ENCODE data around the gene MYCBP2. TPM values are rescaled to one million over a fixed set of nuclear protein-coding genes. Genes with fewer than 3 reads are reported as not detected.

MYCBP2 gene
- total RNA-seq, 1 experiment from 2014 or later = 57.8 TPM

DNA sequence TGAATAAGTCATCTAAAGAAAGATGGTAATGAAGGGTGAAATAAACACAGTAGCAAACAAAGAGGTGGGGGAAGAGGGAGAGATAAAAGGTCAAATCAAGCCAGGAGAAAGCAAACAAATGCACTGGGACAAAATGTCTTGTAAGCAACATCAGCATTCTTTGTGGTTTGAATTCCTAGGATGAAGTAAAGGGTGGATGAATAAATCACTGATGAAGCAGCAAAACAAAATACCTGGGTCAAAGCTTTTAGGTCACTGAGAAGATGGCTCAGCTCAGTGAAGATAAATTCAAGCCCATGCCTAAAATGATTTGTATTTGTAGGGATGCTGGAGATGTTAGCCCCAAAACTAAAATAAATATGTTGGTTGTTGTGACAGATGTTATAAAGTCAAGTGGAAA is 213.4 kb downstream of the MYCBP2 start:
- intact Hi-C loops (cut with micrococcal nuclease; ENCODE audit: unreplicated experiment) = no loop called here
- Histone ChIP-seq H3K36me3 (ENCODE audit: insufficient read depth, low read length, poor library complexity, severe bottlenecking) (no peaks in the 10 kb centered on the region), H3K4me3 (ENCODE audit: low read depth, low read length, poor library complexity, severe bottlenecking) (no peak overlapping the region), H3K4me1 (ENCODE audit: insufficient read depth, low read length, poor library complexity, severe bottlenecking) (no peaks in the 10 kb centered on the region), H3K9me3 (ENCODE audit: low read depth, low read length, poor library complexity, severe bottlenecking) (peaks cover 4% of the 10 kb centered on the region), H3K27ac (ENCODE audit: low read depth, low read length, poor library complexity, severe bottlenecking) (no peak overlapping the region), H3K27me3 (replicated peaks; ENCODE audit: insufficient read depth, low read depth, low read length, poor library complexity) (no peaks in the 10 kb centered on the region)
- no peak for DNase-seq (ENCODE audit: low spot score)
- BruUV-seq (replicated peaks) = no TSS peak
- ChIA-PET POLR2A (ENCODE audit: low non-redundant PET) (no interaction called here), CTCF (no interaction called here)
- no peak for TF ChIP-seq CTCF (conservative IDR thresholded peaks at IDR 0.05; ENCODE audit: low read depth, low read length)
- no peak for TF ChIP-seq EZH2 (IDR thresholded peaks at IDR 0.05; ENCODE audit: borderline replicate concordance, low read depth, low read length, poor library complexity, severe bottlenecking)

DNA sequence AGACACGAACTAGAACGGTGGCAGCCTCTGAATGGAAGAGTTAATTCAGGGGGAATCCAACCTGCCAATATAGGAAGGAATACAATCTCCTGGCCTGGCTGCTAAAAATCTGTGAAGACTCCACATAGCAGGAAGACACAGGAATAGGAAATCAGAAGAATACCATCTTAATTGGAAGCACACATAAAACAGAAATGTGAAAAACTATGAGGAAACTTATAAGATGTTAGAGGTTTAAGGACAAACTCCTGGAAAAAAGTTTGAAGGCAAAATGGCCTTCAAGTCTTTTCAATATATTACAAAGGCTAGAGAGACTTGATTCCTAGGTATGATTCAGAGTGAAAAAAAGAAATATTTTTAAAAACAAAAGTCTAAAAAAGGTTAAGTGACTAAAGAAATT is 221.8 kb downstream of the MYCBP2 start:
- no peak for TF ChIP-seq CTCF (conservative IDR thresholded peaks at IDR 0.05; ENCODE audit: low read depth, low read length)
- no peak for TF ChIP-seq EZH2 (IDR thresholded peaks at IDR 0.05; ENCODE audit: borderline replicate concordance, low read depth, low read length, poor library complexity, severe bottlenecking)
- H3K4me1 ChIP-seq (ENCODE audit: insufficient read depth, low read length, poor library complexity, severe bottlenecking) = no peaks in the 10 kb centered on the region
- intact Hi-C loops (cut with micrococcal nuclease; ENCODE audit: unreplicated experiment) = no loop called here
- CTCF ChIA-PET = no interaction called here
- no TSS peak for BruUV-seq (replicated peaks)
- POLR2A ChIA-PET (ENCODE audit: low non-redundant PET) = no interaction called here
- no peaks in the 10 kb centered on the region for H3K27me3 ChIP-seq (replicated peaks; ENCODE audit: insufficient read depth, low read depth, low read length, poor library complexity)
- H3K4me3 ChIP-seq (ENCODE audit: low read depth, low read length, poor library complexity, severe bottlenecking) = no peak overlapping the region
- H3K27ac ChIP-seq (ENCODE audit: low read depth, low read length, poor library complexity, severe bottlenecking) = no peak overlapping the region
- no peak for DNase-seq (ENCODE audit: low spot score)
- H3K9me3 ChIP-seq (ENCODE audit: low read depth, low read length, poor library complexity, severe bottlenecking) = no peaks in the 10 kb centered on the region
- H3K36me3 ChIP-seq (ENCODE audit: insufficient read depth, low read length, poor library complexity, severe bottlenecking) = no peaks in the 10 kb centered on the region

- no TSS peak for BruUV-seq (replicated peaks)
- no peak overlapping the region for H3K4me3 ChIP-seq (ENCODE audit: low read depth, low read length, poor library complexity, severe bottlenecking)
- CTCF ChIA-PET = no interaction called here
- H3K36me3 ChIP-seq (ENCODE audit: insufficient read depth, low read length, poor library complexity, severe bottlenecking) = no peaks in the 10 kb centered on the region
- no peaks in the 10 kb centered on the region for H3K4me1 ChIP-seq (ENCODE audit: insufficient read depth, low read length, poor library complexity, severe bottlenecking)
- H3K27me3 ChIP-seq (replicated peaks; ENCODE audit: insufficient read depth, low read depth, low read length, poor library complexity) = no peaks in the 10 kb centered on the region
- POLR2A ChIA-PET (ENCODE audit: low non-redundant PET) = no interaction called here
- H3K9me3 ChIP-seq (ENCODE audit: low read depth, low read length, poor library complexity, severe bottlenecking) = no peaks in the 10 kb centered on the region
- intact Hi-C loops (cut with micrococcal nuclease; ENCODE audit: unreplicated experiment) = no loop called here
- TF ChIP-seq CTCF (conservative IDR thresholded peaks at IDR 0.05; ENCODE audit: low read depth, low read length) = no peak
- no peak for TF ChIP-seq EZH2 (IDR thresholded peaks at IDR 0.05; ENCODE audit: borderline replicate concordance, low read depth, low read length, poor library complexity, severe bottlenecking)
- DNase-seq (ENCODE audit: low spot score) = peak; percentile 1
- no peak overlapping the region for H3K27ac ChIP-seq (ENCODE audit: low read depth, low read length, poor library complexity, severe bottlenecking)
These were observed 227.5 kb downstream of the MYCBP2 start for GRCh38 chr13:77099415-77099814.
